HUDEP-2 (cell line): Measurements from ENCODE around the gene SLC26A8.
"Not testable (repeated sequence)": the region's sequence is repeated elsewhere in the genome, so short reads cannot be mapped to it uniquely, and the experiment has no call there.

ENCODE experiments used
- DNase-seq, 76 experiments: peaks; one replicate each; lab custom pipeline; 2025; ENCODE audit not compliant: unreplicated experiment in 76 of 76; lab: John Stamatoyannopoulos, UW

SLC26A8 gene

DNA sequence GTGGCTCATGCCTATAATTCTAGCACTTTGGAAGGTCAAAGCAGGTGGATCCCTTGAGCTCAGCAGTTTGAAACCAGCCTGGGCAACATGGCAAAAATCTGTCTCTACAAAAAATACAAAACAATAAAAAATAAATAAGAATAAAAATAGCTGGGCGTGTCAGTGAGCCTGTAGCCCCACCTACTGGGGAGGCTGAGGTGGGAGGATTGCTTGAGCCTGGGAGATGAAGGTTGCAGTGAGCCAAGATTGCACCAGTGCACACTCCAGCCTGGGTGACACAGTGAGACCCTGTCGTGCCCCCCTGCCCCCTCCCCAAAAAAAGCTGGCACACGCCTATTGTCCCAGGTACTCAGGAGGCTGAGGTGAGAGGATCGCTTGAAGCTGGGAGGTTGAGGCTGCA is 68.5 kb downstream of the SLC26A8 start:
- peak in 3 of 76 experiments; percentile 9 to 13 (median 11) for DNase-seq

DNA sequence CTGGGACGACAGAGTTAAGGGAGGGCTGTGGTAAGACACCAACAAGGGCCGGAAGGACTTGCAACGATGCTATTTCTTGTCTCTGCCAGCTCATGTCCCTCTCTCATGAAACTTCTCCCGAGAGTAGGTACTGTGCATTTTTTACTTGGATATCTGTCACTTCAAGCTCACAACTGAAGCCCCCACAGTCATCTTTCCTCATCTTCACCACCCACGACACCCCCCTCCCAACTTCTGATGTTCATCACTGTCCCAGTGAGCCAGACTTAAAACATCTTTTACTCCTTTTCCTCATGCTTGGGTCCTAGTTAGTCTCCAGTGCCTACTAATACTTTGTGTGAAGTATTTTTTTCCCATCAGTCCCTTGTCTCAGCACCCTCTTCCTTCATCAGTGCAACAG is 68.9 kb downstream of the SLC26A8 start:
- no peak for DNase-seq

DNA sequence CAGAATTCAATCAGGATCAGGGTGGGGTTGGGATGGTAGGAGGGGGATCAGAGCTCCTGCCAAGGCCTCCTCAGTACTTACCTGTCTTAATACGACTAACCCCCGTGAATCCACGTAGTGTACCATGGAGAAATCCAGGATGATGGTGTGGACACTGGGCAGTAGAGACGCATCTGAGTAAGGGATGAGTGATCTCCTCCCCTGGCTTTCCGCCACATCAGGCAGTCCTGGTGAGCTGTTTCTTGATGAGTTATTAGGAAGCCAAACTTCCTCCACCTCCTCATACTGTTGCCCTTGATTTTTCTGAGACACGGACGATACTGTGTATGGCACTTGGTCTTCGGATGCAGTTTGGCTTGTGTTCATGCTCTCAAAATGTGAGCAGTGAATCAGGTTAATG is 69.4 kb downstream of the SLC26A8 start:
- DNase-seq: no peak

DNA sequence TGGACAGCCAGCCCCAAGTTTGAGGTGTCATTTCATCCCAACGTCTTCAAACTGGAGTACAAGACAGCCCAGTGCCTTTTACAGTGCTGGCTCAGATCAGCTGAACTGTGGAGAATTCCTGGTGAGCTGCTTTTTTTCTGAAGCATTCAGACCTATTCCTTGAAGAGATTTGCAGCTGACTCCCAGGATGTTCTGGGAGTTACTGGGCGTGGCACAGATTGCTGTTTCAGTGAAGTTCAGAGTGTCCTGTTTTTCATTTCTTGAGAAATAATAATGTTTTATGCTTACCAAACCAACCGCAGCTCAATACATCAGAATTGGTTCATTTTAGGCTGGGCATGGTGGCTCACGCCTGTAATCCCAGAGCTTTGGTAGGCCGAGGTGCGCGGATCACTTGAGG is 70.1 kb downstream of the SLC26A8 start:
- DNase-seq: no peak

DNA sequence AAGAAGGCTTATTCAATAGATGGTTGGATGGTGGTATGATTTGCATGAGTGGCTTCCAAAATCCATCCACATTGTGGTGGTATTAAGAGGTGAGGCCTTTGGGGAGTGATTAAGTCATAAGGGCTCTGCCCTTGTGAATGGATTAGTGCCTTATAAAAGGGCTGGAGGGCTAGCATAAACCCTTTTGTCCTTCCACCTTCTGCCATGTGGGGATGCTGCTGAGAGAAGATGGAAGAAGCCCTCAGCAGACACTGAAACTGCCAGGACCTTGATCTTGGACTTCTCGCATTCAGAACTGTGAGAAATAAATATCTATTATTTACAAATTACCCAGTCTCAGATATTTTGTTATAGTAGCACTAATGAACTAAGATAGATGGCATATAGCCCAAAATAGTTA is 75.7 kb downstream of the SLC26A8 start:
- DNase-seq: peak in 16 of 76 experiments; percentile 7 to 44 (median 28)

DNA sequence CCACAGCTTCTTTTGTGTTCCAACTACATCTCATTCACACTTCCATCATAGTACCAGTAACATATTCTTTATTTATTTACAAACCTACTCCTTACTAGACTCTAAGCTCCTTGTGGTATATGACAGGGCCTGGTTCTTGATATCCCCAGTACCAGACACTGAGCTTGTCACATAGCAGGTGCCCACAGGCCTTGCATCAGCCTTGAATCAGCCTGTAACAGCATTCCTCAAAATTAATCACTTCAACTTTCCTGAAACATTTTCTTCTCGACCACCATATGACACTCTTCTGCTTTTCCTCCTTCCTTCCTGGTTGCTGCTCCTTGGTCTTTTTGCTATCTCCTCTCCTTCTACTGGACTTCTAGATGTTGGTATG is 78.8 kb downstream of the SLC26A8 start:
- DNase-seq: no peak

DNA sequence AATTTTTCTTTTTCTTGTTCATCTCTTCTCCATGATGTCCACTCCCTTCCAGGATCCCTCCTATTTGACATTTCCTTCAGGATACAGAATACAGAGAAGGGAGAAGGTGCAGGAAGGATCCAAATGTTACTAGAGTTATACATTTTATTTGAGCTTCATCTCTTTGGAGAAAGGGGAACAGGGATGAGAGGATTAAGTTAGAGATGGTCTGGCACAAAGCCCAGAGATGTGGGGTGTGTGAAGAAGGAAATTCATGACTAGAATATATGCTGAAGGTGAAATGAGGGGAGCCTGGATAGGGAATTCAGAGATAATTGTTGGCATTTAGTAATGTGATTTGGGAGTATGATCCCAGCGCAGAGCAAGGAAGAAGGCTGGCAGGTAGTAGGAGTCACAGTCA is 81.1 kb downstream of the SLC26A8 start:
- DNase-seq: no peak

DNA sequence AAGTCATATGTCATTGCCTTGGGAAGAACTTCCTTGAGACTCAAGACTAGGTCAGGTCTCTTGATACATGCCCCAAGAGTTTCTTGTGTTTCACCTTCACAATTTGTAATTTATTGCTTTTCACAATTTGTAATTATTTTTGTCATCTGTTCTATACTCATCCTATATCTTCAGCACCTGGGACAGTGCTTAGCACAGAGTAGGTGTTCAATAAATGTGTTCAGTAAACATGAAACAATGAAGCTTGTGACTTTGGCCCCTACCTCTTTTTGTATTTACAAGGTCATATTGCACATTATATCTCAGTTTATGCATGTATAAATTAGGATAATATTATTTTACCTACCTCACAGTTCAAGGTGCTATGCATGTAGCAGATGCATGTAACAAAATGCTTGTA is 82.1 kb downstream of the SLC26A8 start:
- DNase-seq: no peak

DNA sequence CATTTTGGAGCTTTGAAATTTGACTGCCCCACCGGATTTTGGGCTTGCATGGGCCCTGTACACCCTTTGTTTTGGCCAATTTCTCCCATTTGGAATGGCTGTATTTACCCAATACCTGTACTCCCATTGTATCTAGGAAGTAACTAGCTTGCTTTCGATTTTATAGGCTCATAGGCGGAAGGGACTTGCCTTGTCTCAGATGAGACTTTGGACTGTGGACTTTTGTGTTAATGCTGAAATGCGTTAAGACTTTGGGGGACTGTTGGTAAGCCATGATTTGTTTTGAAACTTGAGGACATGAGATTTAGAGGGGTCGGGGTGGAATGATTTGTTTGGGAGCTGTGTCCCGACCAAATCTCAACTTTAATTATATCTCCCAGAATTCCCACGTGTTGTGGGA is 83.3 kb downstream of the SLC26A8 start:
- not testable (repeated sequence) for DNase-seq

DNA sequence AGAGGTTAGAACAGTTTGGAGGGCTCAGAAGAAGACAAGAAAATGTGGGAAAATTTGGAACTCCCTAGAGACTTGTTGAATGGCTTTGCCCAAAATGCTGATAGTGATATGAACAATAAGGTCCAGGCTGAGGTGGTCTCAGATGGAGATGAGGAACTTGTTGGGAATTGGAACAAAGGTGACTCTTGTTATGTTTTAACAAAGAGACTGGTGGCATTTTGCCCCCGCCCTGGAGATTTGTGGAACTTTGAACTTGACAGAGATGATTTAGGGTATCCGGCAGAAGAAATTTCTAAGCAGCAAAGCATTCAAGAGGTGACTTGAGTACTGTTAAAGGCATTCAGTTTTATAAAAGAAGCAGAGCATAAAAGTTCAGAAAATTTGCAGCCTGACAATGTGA is 84.4 kb downstream of the SLC26A8 start:
- not testable (repeated sequence) for DNase-seq

DNA sequence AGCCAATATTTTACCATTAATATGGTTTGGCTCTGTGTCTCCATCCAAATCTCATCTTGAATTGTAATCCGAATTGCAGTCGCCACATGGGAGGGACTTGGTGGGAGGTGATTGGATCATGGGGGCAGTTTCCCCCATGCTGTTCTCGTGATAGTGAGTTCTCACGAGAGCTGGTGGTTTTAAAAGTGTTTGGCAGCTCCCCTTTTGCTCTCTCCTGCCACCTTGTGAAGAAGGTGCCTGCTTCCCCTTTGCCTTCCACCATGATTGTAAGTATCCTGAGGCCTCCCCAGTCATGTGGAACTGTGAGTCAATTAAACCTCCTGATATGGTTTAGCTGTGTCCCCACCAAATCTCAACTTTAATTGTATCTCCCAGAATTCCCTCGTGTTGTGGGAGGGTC is 85.2 kb downstream of the SLC26A8 start:
- DNase-seq: not testable (repeated sequence)

DNA sequence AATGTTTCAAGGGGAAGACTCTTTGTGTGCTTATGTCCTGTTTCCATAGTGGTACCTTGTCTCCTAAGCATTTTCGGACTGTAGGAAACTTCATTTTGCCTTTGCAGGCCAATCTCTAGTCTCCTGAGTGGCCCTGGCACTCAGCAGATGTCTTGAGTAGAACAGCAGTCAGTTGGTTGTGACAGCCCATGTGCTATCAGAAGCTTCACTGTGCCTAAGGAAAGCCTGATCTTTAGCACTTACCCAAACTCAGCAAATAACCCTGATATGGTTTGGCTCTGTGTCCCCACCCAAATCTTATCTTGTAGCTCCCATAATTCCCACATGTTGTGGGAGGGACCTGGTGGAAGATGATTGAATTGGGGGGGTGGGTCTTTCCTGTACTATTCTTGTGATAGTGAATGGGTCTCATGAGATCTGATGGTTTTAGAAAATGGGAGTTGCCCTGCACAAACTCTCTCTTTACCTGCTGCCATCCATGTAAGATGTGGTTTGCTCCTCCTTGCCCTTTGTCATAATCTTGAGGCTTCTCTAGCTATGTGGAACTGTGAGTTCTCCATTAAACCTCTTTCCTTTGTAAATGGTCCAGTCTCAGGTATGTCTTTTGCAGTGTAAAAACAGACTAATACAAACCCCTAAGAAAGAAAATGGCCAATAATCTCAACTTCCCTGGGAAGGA is 87.6 kb downstream of the SLC26A8 start:
- peak in 9 of 76 experiments; percentile 9 to 48 (median 25) for DNase-seq

DNA sequence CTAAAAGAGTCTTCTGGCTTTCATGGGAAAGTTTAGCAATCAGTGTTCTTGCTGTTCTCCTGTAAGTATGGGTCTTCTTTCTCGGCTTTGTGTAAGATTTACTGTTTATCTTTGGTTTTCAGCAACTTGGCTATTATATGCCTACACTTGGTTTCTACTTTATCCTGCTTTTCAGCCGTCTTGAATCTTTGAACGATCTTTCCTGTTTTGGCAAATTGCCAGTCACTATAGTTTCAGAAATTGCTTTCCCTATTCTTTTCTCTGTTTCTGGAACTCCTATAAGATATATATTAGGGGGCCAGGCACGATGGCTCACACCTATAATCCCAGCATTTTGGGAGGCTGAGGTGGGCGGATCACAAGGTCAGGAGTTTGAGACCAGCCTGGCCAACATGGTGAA is 89.0 kb downstream of the SLC26A8 start:
- DNase-seq: no peak

DNA sequence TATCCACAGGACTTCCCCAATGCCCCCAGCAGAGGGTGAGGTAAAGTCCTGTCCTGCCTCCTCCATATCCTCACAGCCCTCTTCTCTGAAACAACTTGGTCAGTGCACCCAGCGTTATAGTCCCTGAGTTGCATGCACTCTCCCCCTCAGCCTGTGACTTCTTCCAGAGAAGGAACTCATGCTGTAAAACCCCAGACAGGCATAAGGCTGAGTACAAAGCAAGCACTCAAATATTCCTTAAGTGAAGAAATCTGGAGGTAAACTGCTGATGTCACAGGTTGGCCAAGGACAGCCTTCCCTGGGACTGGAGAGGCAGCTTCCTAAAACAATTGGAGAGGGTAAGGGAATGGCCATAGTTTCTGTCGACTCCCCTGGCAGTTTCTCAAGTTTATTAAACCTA is 90.6 kb downstream of the SLC26A8 start:
- no peak for DNase-seq

DNA sequence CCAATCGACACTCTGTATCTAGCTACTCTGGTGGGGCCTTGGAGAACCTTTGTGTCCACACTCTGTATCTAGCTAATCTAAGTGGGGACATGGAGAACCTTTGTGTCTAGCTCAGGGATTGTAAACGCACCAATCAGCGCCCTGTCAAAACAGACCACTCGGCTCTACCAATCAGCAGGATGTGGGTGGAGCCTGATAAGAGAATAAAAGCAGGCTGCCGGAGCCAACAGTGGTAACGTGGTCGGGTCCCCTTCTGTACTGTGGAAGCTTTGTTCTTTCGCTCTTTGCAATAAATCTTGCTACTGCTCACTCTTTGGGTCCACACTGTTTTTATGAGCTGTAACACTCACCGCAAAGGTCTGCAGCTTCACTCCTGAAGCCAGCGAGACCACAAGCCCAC is 92.6 kb downstream of the SLC26A8 start:
- not testable (repeated sequence) for DNase-seq

DNA sequence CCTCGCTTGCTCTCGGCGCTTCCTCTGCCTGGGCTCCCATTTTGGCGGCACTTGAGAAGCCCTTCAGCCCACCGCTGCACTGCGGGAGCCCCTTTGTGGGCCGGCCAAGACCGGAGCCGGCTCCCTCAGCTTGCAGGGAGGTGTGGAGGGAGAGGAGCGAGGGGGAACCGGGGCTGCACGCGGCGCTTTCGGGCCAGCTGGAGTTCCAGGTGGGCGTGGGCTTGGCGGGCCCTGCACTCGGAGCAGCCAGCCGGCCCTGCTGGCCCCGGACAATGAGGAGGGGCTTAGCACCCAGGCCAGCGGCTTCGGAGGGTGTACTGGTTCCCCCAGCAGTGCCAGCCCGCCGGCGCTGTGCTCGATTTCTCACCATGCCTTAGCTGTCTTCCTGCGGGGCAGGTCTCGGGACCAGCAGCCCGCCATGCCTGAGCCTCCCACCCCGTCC is 93.3 kb downstream of the SLC26A8 start:
- no peak for DNase-seq

DNA sequence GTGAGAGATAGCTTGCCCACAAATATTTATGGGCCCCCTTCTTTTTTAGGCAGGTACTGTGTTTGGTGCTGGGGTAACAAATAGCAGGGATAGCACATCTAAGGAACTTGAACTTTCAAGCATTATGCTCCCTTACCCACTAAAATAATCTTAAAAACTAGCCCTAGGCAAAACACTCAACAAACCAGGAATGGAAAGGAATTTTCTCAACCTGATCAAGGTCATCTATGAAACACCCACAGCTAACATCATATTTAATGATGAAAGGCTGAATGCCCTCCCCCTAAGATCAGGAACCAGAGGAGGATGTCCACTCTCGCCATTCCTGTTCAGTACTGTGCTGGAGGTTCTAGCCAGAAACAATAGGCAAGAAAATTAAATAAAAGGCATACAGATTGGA is 94.8 kb downstream of the SLC26A8 start:
- DNase-seq: no peak

DNA sequence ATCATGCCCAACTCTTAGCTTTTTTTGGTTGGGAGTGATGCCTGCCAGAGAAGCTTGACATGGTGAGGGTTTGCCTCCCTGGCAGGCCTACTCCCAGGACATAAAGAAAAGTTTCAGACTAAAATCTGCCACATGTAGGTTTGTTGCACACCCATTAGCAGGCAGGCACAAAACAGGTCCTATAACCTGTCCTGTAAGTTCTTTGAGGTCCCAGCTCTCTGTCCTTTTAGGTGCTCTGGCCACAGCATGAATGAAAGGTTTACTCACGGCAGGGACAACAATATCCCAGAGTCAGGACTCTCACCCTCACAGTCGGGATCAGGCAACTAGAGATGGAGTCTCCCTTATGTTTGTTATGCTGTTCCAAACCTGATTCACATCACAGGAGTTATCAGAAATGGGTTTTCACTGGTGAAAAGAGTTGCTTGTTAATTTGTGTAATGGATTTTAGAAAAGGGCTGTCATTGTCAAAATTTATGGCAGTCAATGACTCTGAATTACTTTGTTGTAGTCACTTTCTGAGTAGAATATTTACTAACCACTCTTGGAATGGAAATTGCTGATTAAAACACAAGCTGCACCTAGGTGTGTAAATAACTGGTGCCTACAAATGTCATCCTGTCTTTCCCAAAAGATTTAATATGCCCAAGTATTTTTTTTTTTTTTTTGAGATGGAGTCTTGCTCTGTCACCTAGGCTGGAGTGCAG is 97.8 kb downstream of the SLC26A8 start:
- DNase-seq: no peak

DNA sequence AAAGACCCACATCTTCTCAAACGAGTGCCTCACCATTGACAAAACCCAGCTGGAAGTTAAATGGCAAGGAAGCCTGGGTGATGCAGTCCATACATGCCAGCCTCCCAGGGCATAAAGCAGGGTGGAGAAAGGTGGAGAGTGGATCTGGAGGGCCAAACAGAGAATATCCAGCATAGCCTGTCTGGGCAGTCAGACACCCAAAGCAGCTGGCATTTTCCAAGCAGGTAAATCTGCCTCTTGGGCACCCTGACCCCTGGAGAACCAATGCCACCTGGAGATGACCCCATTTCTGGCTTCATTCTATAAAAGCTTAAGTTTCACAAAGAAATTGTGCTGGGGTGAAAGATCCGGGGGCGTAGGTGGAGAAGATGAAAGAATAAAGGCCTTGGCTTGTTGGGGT is 98.5 kb downstream of the SLC26A8 start:
- DNase-seq: no peak

DNA sequence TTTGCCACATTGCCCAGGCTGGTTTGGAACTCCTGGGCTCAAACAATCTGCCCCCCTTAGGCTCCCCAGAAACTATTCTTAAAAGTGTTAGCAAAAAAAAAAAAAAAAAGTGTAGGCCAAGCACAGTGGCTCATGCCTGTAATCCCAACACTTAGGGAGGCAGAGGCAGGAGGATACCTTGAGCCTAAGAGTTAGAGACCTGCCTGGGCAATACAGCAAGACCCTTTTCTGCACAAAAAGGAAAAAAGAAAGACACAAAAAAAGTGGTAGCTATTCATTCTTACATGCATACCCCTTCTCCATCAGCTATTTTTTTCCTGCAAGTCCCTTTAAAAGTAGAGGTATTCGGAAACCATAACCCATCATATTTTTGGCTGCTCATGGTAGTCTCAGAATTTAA is 100.3 kb downstream of the SLC26A8 start:
- DNase-seq: no peak

DNA sequence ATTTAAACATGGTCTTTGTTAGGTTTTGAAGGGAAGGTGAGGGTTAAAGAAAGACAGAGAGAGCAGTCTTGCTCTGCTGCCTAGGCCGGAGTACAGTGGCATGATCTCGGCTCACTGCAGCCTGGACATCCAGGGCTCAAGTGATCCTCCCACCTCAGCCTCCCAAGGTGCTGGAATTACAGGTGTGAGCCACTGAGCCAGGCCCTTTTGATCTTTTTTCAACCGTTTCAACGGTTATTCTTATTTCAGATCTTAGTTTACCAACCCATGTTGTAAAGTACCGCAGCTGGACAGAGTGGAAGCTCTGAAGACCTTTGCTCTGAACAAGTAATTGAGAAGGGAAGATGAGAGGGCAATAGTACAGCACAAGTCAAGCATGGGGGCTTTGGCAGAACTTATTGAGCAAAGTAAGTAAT is 102.3 kb downstream of the SLC26A8 start:
- no peak for DNase-seq
